Left hindlimb (tissue), 1 donor: ENCODE data around the gene CEP83.
A peak's percentile ranks its signal among the peaks of the same experiment; 100 is the strongest.
"Not testable (repeated sequence)": the region's sequence is repeated elsewhere in the genome, so short reads cannot be mapped to it uniquely, and the experiment has no call there.

Experiments
- DNase-seq: peaks from one replicate; pipeline ENCODE4 v3.0.0-alpha.2; 2018

The CEP83 gene

GRCh38 chr12:94429633-94430032, 30.0 kb downstream of the CEP83 start:
- no peak for DNase-seq

GRCh38 chr12:94429191-94429590, 30.5 kb downstream of the CEP83 start:
- DNase-seq: no peak

- peak; percentile 61 for DNase-seq
Observed at GRCh38 chr12:94427501-94428381, 31.9 kb downstream of the CEP83 start.

DNA sequence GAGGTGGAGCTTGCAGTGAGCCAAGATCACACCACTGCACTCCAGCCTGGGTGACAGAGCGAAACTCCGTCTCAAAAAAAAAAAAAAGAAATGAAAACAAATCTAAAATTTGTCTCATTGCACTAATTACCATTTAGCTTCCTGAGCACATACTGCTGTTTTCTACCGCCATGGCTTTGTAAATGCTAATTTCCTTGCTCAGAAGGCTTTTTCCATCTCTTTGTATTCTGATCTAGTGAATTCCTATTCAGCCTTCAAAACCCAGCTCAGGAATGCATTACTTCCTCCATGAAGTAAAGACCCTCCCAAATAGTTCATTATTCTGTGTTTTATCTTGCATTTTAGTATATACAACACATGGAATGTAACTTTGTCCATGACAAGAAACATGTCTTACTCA, 33.6 kb downstream of the CEP83 start:
- DNase-seq: no peak

GRCh38 chr12:94424830-94425229, 34.8 kb downstream of the CEP83 start:
- not testable (repeated sequence) for DNase-seq

DNA sequence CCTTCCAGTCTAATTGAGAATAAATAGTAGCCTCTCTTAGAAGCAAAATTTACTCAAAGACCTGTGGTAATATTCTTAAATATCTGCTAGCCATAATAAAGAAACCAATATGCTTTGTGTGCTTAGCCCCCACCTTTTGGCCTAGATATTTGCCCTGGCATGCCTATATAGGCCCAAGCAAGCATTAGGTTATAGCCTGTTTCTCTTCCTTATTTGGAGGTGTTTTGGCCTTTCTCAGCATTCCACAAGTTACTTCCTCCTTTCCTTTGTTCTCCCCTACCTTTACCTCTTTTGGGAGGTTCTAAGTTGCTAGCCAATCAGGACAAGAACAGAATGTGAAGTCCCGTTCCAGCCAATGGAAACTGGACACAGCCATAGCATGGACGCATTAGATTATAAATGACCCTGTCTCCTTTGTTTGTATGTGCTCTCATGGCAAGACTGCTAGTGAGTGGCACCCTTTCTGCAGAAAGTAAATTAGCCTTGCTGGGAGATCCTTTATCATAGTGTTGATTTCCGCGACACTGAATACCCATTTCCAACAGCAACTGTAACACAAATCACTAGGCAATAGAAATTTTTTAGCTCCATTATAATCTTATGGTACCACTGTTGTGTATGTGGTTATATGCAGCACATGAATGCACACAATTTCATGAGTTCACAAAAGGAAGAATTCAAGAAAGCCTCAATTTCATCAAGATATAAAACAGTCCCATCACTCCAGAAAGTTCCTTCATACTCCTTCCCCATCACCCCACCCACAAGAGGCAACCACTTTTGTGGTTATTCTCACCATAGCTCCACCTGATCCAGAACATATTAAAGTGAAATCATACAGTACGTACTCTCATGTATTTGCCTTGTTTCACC, 37.6 kb downstream of the CEP83 start:
- DNase-seq: no peak

GRCh38 chr12:94418517-94418916, 41.1 kb downstream of the CEP83 start:
- no peak for DNase-seq

DNA sequence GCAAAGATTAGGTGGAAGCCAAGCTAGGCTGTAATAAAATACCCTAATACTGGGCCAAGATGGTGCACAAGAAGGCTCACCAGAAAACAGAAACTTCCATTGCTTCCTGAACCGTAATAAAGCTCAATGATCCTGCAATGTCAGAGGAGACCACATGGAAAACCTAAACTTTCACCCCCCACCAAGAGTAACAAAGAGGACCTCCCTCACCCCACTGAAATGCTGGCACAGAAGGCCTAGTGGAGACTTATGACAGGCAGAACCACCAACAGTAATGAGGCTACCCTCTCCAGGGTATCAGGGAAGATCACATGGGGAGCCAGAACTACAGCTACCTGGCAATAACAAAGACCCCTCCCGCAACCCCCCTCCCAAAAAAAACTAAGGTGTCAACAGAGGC, 43.1 kb downstream of the CEP83 start:
- DNase-seq: no peak

DNA sequence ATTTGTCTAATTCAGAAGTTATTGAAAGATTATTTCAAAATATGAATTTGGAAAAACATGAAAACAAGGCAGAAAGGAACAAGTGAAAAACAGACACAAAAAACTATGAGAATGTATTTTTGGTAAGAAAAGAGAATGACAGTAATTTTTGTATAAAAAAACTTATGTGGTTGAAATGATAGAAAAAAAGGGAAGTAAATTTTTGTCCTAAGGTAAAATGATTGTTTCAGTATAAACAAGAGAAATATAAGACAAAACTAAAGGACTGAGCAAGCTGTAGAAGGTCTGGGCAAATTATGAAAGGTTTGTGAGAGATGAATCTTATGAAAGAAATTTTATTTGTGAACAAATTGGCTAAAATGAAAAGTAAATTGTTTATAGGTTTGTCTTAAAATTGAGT, 44.6 kb downstream of the CEP83 start:
- no peak for DNase-seq

- no peak for DNase-seq
Observed at GRCh38 chr12:94405413-94406116, 54.1 kb downstream of the CEP83 start.

GRCh38 chr12:94404854-94405253, 54.8 kb downstream of the CEP83 start:
- DNase-seq: no peak

GRCh38 chr12:94401326-94401725, 58.3 kb downstream of the CEP83 start:
- DNase-seq: no peak

GRCh38 chr12:94398685-94399084, 61.0 kb downstream of the CEP83 start:
- not testable (repeated sequence) for DNase-seq

GRCh38 chr12:94397401-94397800, 62.3 kb downstream of the CEP83 start:
- DNase-seq: no peak

- DNase-seq: not testable (repeated sequence)
Observed at GRCh38 chr12:94396014-94396413, 63.7 kb downstream of the CEP83 start.

- no peak for DNase-seq
Observed at GRCh38 chr12:94390130-94390485, 69.6 kb downstream of the CEP83 start.

GRCh38 chr12:94389482-94390129, 70.1 kb downstream of the CEP83 start:
- not testable (repeated sequence) for DNase-seq

GRCh38 chr12:94386422-94386821, 73.2 kb downstream of the CEP83 start:
- DNase-seq: no peak

DNA sequence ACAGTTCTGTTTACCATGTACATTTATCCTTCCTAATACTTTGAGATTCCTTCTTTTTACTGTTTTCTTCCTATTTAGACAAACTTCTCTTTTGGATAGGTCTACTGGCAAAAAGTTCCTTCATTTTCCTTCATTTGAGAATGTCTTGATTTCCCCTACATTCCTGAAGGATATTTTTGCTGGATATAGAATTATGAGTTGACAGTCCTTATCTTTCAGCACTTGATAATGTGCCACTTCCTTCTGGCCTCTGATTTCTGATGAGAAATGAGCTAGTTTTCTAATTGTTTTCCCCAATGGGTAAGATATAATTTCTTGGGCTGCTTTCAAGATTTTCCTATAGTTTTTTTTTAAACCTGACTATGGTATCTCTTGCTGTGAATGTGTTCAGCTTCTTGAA, 75.6 kb downstream of the CEP83 start:
- no peak for DNase-seq

- no peak for DNase-seq
Observed at GRCh38 chr12:94380507-94380906, 79.2 kb downstream of the CEP83 start.

DNA sequence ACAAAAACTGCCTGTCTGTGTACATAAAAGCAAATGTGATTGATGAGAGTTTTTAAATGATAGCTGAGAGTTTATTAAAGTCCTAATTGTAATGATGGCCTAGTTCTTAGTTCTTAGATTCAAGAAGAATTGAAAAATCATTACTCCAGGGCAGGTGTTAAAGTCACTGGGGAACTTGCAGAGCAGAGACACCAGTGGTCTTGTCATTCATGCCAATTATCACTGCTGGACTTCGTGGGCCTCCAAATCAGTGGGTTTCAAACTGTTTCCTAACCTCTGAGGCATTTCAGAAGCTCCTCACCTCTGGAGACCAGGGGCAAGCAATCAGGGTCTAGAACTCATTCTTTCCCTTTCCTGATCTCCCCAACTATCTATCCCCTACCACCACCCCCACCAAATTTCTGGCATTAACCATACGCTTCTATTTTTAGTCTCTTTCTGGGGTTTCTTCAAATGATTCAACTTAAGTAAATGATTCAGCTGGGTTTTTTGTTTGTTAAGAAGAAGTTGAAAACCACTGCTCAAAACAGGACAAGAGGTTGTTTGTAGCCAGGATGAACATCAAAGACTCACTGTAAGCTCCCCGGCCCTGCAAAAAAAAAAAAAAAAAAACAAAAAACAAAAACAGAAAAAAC, 80.1 kb downstream of the CEP83 start:
- DNase-seq: no peak

DNA sequence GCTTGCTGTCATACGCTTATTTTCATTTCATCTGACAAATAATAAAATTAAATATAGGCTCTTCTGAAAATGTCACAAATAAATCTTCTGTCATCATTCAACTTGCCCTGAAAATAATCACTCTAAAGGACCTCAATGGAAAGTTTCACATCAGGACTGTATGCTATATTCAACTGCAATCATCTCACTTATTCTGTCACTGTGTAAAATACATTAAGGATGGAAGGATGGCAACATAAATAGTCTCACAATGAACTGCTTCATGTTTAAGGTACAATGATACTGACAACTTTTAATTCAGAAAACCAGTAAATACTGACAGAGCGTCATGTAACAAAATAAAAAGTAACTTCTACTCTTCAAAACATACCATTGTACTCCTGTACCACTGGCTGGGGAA, 82.1 kb downstream of the CEP83 start:
- no peak for DNase-seq
